ENCODE measurements around the gene C5. TPM values are rescaled to one million over a fixed set of nuclear protein-coding genes. Genes with fewer than 3 reads are reported as not detected.

The C5 gene
- total RNA-seq, 2 donors from 2014 or later, result 3.5 to 11.1 TPM

- no peaks in the 10 kb centered on the region for H3K27me3 ChIP-seq (replicated peaks; ENCODE audit: insufficient read depth)
- no peak overlapping the region for H3K27ac ChIP-seq
- DNase-seq (ENCODE audit: low spot score), result no peak
- no peaks in the 10 kb centered on the region for H3K4me1 ChIP-seq (replicated peaks)
- no peak overlapping the region for H3K4me3 ChIP-seq
- no peaks in the 10 kb centered on the region for H3K9me3 ChIP-seq
- intact Hi-C loops (cut with DNase I), result loop anchor here (10.0 kb wide), 1 partner anchor 234 kb away; no protein-coding TSS in a partner anchor
- no peaks in the 10 kb centered on the region for H3K36me3 ChIP-seq
- TF ChIP-seq, protein P1, sequence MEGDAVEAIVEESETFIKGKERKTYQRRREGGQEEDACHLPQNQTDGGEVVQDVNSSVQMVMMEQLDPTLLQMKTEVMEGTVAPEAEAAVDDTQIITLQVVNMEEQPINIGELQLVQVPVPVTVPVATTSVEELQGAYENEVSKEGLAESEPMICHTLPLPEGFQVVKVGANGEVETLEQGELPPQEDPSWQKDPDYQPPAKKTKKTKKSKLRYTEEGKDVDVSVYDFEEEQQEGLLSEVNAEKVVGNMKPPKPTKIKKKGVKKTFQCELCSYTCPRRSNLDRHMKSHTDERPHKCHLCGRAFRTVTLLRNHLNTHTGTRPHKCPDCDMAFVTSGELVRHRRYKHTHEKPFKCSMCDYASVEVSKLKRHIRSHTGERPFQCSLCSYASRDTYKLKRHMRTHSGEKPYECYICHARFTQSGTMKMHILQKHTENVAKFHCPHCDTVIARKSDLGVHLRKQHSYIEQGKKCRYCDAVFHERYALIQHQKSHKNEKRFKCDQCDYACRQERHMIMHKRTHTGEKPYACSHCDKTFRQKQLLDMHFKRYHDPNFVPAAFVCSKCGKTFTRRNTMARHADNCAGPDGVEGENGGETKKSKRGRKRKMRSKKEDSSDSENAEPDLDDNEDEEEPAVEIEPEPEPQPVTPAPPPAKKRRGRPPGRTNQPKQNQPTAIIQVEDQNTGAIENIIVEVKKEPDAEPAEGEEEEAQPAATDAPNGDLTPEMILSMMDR (IDR thresholded peaks at IDR 0.05), result no peak
- TF ChIP-seq POLR2AphosphoS5 (IDR thresholded peaks at IDR 0.05) (no peak), POLR2A (IDR thresholded peaks at IDR 0.05) (no peak)
- 81% methylated on average over 4 of the region's 4 CpGs for WGBS
Measured at GRCh38 chr9:120989065-120989464, 61.0 kb downstream of the C5 start.

DNA sequence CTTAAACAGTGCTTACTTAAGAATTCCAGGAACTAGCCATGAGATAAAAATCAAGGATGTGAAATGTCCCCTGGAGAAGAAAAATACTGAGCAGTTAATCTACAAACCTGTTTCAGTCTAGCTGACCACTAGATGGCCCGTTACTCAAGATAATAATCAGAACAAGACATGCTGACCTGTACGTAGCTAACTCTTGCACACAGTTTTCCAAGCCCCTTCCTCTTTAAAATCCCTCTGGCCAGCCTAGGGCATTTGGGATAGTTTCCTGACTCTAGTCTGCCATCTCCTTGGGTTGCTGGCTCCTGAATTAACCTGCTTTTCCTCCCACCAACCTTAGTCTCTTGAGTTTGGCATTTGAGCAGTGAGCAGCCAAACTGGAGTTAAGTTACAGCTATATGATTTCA, 64.3 kb downstream of the C5 start:
- peak; percentile 58 for DNase-seq (ENCODE audit: low spot score)

GRCh38 chr9:120983259-120983837, 66.7 kb downstream of the C5 start:
- no peaks in the 10 kb centered on the region for H3K27me3 ChIP-seq (replicated peaks; ENCODE audit: insufficient read depth)
- peaks cover 5% of the 10 kb centered on the region for H3K4me1 ChIP-seq (replicated peaks)
- DNase-seq (ENCODE audit: low spot score), result no peak
- H3K27ac ChIP-seq, result no peak overlapping the region
- no peaks in the 10 kb centered on the region for H3K36me3 ChIP-seq
- no peak for TF ChIP-seq POLR2AphosphoS5 (IDR thresholded peaks at IDR 0.05)
- TF ChIP-seq, protein P1 (IDR thresholded peaks at IDR 0.05), result no peak
- H3K9me3 ChIP-seq, result no peaks in the 10 kb centered on the region
- intact Hi-C loops (cut with DNase I), result loop anchor here (10.0 kb wide), 1 partner anchor 229 kb away; no protein-coding TSS in a partner anchor
- H3K4me3 ChIP-seq, result no peak overlapping the region
- WGBS, result 91% methylated on average over 3 of the region's 3 CpGs

More for the DNA sequence above, 64.3 kb downstream of the C5 start:
- TF ChIP-seq POLR2AphosphoS5 (IDR thresholded peaks at IDR 0.05) (peak; percentile 76), POLR2A (IDR thresholded peaks at IDR 0.05) (no peak)
- TF ChIP-seq, protein P1 (IDR thresholded peaks at IDR 0.05), result peak in 3 of 4 experiments; percentile 60 to 75 (median 61)
- H3K4me1 ChIP-seq (replicated peaks), result peaks cover 5% of the 10 kb centered on the region
- H3K9me3 ChIP-seq, result no peaks in the 10 kb centered on the region
- no peak overlapping the region for H3K4me3 ChIP-seq
- intact Hi-C loops (cut with DNase I), result loop anchor here (10.0 kb wide), 1 partner anchor 231 kb away; no protein-coding TSS in a partner anchor
- H3K27ac ChIP-seq, result no peak overlapping the region
- H3K27me3 ChIP-seq (replicated peaks; ENCODE audit: insufficient read depth), result no peaks in the 10 kb centered on the region
- 4% methylated on average over 2 of the region's 2 CpGs for WGBS
- H3K36me3 ChIP-seq, result no peaks in the 10 kb centered on the region

- Histone ChIP-seq H3K4me3 (no peak overlapping the region), H3K4me1 (replicated peaks) (peaks cover 5% of the 10 kb centered on the region), H3K9me3 (no peaks in the 10 kb centered on the region), H3K36me3 (no peaks in the 10 kb centered on the region), H3K27ac (no peak overlapping the region), H3K27me3 (replicated peaks; ENCODE audit: insufficient read depth) (no peaks in the 10 kb centered on the region)
- 35% methylated on average over 3 of the region's 3 CpGs for WGBS
- no peak for DNase-seq (ENCODE audit: low spot score)
- intact Hi-C loops (cut with DNase I), result loop anchor here (10.0 kb wide), 1 partner anchor 228 kb away; no protein-coding TSS in a partner anchor
- TF ChIP-seq POLR2A (IDR thresholded peaks at IDR 0.05) (no peak), POLR2AphosphoS5 (IDR thresholded peaks at IDR 0.05) (peak; percentile 17)
Measured at GRCh38 chr9:120982836-120983235, 67.2 kb downstream of the C5 start.

DNA sequence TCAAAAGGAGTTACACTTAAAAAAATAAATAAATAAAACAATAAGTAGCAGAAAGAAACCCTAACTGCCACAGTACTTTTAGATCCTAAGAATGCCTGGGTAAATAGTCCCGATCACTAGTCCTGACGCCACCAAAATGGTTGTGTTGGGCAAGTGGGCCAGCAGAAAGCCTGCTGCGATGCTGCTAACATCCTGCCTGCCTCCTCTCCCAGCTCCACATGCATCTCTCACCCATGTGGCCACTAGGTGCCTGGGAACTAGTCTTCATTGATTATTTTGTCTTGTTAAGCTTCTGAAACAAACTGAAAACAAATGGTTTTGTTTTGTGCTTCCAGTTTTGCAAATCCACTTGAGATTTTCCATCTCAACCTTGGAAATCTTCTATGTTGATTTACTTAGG, 69.1 kb downstream of the C5 start:
- peaks cover 5% of the 10 kb centered on the region for H3K4me1 ChIP-seq (replicated peaks)
- H3K27ac ChIP-seq, result no peak overlapping the region
- no peak for DNase-seq (ENCODE audit: low spot score)
- H3K4me3 ChIP-seq, result no peak overlapping the region
- WGBS, result 94% methylated on average over 3 of the region's 3 CpGs
- no peaks in the 10 kb centered on the region for H3K27me3 ChIP-seq (replicated peaks; ENCODE audit: insufficient read depth)
- TF ChIP-seq POLR2AphosphoS5 (IDR thresholded peaks at IDR 0.05) (no peak), POLR2A (IDR thresholded peaks at IDR 0.05) (no peak)
- TF ChIP-seq, protein P1 (IDR thresholded peaks at IDR 0.05), result no peak
- intact Hi-C loops (cut with DNase I), result loop anchor here (10.0 kb wide), 1 partner anchor 226 kb away; no protein-coding TSS in a partner anchor
- no peaks in the 10 kb centered on the region for H3K9me3 ChIP-seq
- H3K36me3 ChIP-seq, result no peaks in the 10 kb centered on the region
